Brain microvascular endothelial cell (primary cell): ENCODE data around the gene MRPL16.

Source experiments
- DNase-seq: peaks from one replicate; pipeline ENCODE4 v3.0.0-alpha.2; 2020
- H3K27ac ChIP-seq: fragments of 250-450 bp; sonication (Bioruptor Pico); 2 replicates; pipeline ENCODE4 v1.5.1; 2020; ENCODE audit warnings: mild to moderate bottlenecking, moderate library complexity
- H3K27me3 ChIP-seq: fragments of 250-450 bp; sonication (Bioruptor Pico); replicated peaks from 2 replicates; pipeline ENCODE4 v1.5.1; 2020; ENCODE audit warnings: mild to moderate bottlenecking
- H3K36me3 ChIP-seq: fragments of 250-450 bp; sonication (Bioruptor Pico); replicated peaks from 2 replicates; pipeline ENCODE4 v1.5.1; 2020; ENCODE audit warnings: mild to moderate bottlenecking
- H3K4me3 ChIP-seq: 2 replicates; pipeline ENCODE4 v1.5.1; 2011; ENCODE audit warnings: low read depth, mild to moderate bottlenecking, control low read depth, low read length, moderate library complexity
- CTCF ChIP-seq: IDR thresholded peaks from 2 replicates; pipeline ENCODE4 v1.5.1; 2011; ENCODE audit warnings: low read depth, mild to moderate bottlenecking, moderate library complexity, low read length, control low read depth, inconsistent platforms; ENCODE audit errors: missing control alignments
- in situ Hi-C: cut with HindIII; loops from 2 replicates; pipeline ENCODE4 v1.10.0; 2017; ENCODE audit warnings: low sequenced_read_pairs, low pct_ligation_motif_present

Gene MRPL16

GRCh38 chr11:59783632-59784090 is 26.9 kb downstream of the MRPL16 start:
- in situ Hi-C loops = no loop called here

GRCh38 chr11:59782080-59782479 is 28.5 kb downstream of the MRPL16 start:
- Histone ChIP-seq H3K4me3 (no peak overlapping the region), H3K27ac (no peak overlapping the region), H3K36me3 (peaks cover 5% of the 10 kb centered on the region), H3K27me3 (no peaks in the 10 kb centered on the region)
- no peak for DNase-seq
- TF ChIP-seq CTCF = no peak
- in situ Hi-C loops = no loop called here

More at GRCh38 chr11:59783632-59784090, 26.9 kb downstream of the MRPL16 start:
- H3K36me3 ChIP-seq = peaks cover 2% of the 10 kb centered on the region
- TF ChIP-seq CTCF = no peak
- no peaks in the 10 kb centered on the region for H3K27me3 ChIP-seq
- DNase-seq = no peak
- no peak overlapping the region for H3K27ac ChIP-seq
- no peak overlapping the region for H3K4me3 ChIP-seq

GRCh38 chr11:59779487-59779886 is 31.1 kb downstream of the MRPL16 start:
- no peak overlapping the region for H3K4me3 ChIP-seq
- DNase-seq = no peak
- in situ Hi-C loops = no loop called here
- no peaks in the 10 kb centered on the region for H3K27me3 ChIP-seq
- no peak for TF ChIP-seq CTCF
- H3K36me3 ChIP-seq = peaks cover 7% of the 10 kb centered on the region
- H3K27ac ChIP-seq = no peak overlapping the region

GRCh38 chr11:59778122-59778521 is 32.5 kb downstream of the MRPL16 start:
- Histone ChIP-seq H3K36me3 (peaks cover 12% of the 10 kb centered on the region), H3K27me3 (no peaks in the 10 kb centered on the region), H3K4me3 (no peak overlapping the region), H3K27ac (no peak overlapping the region)
- in situ Hi-C loops = no loop called here
- TF ChIP-seq CTCF = no peak
- no peak for DNase-seq

GRCh38 chr11:59777104-59777503 is 33.5 kb downstream of the MRPL16 start:
- H3K36me3 ChIP-seq = peaks cover 12% of the 10 kb centered on the region
- DNase-seq = no peak
- in situ Hi-C loops = no loop called here
- H3K27ac ChIP-seq = no peak overlapping the region
- H3K4me3 ChIP-seq = no peak overlapping the region
- TF ChIP-seq CTCF = no peak
- no peaks in the 10 kb centered on the region for H3K27me3 ChIP-seq
